Left ventricle myocardium superior (tissue), 1 donor: Measurements from ENCODE around the gene RPF1. TPM values are rescaled to one million over a fixed set of nuclear protein-coding genes. Genes with fewer than 3 reads are reported as not detected.
"Not testable (repeated sequence)": the region's sequence is repeated elsewhere in the genome, so short reads cannot be mapped to it uniquely, and the experiment has no call there.

Experiments
- ATAC-seq: fragments of 200-7000 bp; cut with Tn5 transposase; one replicate; pipeline ENCODE4 v1.9.1; 2020; ENCODE audit warnings: mild to moderate bottlenecking, moderate library complexity
- DNase-seq: peaks from one replicate; pipeline ENCODE4 v3.0.0-alpha.2; 2020
- intact Hi-C: fragments of 100-400 bp; cut with micrococcal nuclease; formaldehyde crosslinking; loops from one replicate; pipeline ENCODE4 v1.11.0; 2022
- total RNA-seq: library from RNA; stranded (reverse); fragmentation: NEBNext Ultra II Directional; extraction: Animal tissue kit (Norgen Biotek cat#: 25700); gene quantifications from one replicate; pipeline ENCODE4 v1.2.1, GENCODE V29; 2021
- donor health status: DM: no; HTN: yes; CAD: no; lungs with severe emphysema.

RPF1 gene
- total RNA-seq, 1 donor from 2014 or later = 35.9 TPM

- intact Hi-C loops = no loop called here
- no peak for ATAC-seq
- no peak for DNase-seq
These were observed 2.3 kb downstream of the RPF1 start for GRCh38 chr1:84481317-84481716.

- DNase-seq = no peak
- ATAC-seq = no peak
These were observed 9.0 kb downstream of the RPF1 start for GRCh38 chr1:84488107-84488506.

GRCh38 chr1:84489766-84490165, 10.7 kb downstream of the RPF1 start:
- intact Hi-C loops = no loop called here
- no peak for ATAC-seq
- DNase-seq = no peak

More at GRCh38 chr1:84488107-84488506, 9.0 kb downstream of the RPF1 start:
- intact Hi-C loops = no loop called here

DNA sequence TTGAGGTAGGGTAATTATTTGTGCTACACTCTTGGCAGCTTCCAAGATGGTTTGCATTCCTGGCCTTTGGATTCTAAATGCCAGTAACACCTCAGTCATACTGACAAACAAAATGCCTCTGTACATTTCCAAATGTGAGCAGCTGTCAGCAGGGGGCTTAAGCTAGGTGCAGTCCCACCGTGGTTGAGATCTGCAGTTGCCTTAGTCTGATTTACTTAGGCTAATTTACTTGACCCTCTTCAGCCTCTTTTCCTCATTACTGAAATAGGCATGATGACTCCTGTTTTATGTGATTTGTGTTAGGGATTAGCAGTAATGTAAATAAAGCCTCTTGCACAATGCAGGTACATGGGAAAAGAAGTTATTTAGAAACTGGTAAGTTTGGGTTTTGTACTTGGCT, 13.7 kb downstream of the RPF1 start:
- ATAC-seq (peak; percentile 83), DNase-seq (no peak)
- intact Hi-C loops = no loop called here

GRCh38 chr1:84493747-84494146, 14.7 kb downstream of the RPF1 start:
- intact Hi-C loops = no loop called here
- no peak for ATAC-seq
- DNase-seq = no peak

DNA sequence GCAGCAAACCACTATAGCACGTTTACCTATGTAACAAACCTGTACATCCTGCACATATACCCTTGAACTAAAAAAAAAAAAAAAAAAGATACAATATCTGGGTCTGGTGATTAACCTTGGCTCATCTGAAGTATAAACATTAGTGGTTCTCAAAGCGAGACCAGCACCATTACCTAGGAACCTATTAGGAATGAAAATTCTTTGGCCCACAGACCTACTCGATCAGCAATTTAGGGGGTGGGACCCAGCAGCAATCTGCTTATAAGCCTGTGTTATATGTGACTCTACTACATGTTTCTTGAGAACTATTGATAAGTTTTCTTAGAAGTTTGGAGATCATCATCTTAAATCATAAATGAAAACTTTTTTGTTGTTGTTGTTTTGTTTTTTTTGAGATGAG, 17.4 kb downstream of the RPF1 start:
- DNase-seq (no peak), ATAC-seq (no peak)
- intact Hi-C loops = no loop called here

- intact Hi-C loops = no loop called here
- ATAC-seq = no peak
- no peak for DNase-seq
These were observed 18.7 kb downstream of the RPF1 start for GRCh38 chr1:84497631-84498275.

DNA sequence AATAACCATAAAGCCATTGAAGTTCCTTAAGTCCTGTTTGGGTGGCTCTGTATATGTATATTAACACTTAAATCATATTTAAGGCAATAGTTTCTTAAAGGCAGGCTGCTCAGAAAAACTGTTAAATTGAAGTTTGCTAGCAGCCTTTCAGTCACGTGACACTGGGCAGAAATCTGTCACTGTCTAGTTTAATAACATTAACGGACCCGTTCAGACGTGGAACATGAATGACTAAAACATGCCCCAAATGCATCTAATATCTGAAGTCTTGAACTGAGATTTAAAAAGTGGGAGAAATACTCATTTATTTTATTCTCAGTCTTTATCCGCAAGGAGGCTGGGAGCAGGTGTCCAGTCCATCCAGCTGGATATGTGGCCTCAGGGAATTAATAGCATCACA, 23.9 kb downstream of the RPF1 start:
- intact Hi-C loops = no loop called here
- ATAC-seq (no peak), DNase-seq (no peak)

GRCh38 chr1:84504580-84505492, 25.8 kb downstream of the RPF1 start:
- no peak for DNase-seq
- intact Hi-C loops = no loop called here
- ATAC-seq = no peak

DNA sequence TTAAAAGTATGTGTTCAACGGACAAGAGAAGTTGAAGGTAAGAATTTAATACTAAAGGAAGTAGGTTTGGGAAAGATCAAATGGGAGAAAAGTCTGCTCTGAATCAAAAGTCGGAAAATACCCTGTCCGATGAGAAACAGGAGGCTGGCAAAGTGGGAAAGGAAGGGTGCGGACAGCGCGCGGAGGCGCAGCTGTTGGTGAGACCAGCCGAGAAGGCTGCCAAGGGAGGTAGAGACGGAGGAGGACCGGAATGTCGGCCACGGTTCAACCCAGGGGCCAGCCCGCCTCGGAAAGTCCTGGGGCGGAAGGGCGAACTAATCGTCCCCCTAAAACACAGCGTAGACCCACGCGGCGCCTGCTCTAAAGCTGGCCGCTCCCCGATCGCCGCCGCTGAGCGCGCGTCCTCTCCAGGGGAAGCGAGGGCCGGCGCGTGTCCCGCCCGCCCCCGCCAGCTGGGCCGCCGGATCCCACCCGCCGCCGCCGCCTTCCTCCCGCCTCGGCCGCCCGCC, 26.5 kb downstream of the RPF1 start:
- DNase-seq (peak; percentile 85), ATAC-seq (peak; percentile 77)
- intact Hi-C loops = no loop called here

DNA sequence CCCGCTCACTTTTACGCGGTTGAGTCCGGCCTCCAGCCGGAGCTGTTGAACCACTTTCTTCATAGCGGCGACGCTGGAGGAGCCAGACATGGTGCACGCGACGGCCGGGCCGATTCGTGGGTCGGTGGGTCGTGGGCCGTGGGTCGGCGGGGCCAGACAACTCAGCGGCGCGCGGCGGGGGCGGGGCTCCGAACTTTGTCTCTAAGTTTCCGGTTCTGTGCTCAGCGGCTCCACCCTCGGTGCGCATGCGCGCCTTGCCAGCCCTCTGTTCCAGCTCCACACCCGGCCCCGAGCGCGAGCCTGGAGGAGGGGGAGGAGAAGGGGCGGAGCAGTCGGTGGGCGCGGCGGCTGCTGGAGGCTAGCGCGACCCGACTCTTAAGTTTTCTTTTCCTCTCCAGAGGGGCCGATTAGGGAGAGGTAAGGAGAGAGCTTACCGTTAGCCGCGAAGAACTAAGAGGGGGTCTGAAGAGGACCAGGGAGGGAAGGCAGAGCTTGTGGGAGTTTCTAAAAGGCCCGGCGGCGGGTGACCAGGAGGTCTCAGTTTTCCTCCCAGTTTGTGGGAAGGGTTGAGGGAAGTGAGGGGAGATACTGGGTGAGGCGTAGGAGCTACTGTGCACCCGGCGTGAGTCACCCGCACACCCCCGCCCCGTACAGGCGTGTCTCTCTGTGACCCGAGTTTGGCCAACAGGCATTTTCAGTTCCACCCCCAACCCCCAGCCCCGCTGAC, 27.1 kb downstream of the RPF1 start, which contains the start of the genes GNG5 and SPATA1:
Gene GNG5 (minus strand): TSS at position 580 of the 727 bp plus-strand sequence. CDS start 490 bp downstream, at position 90.
Gene SPATA1 (plus strand): TSS at position 385 of the 727 bp plus-strand sequence. CDS start 9,974 bp downstream, outside the sequence.
- ATAC-seq (peak; percentile 96), DNase-seq (peak; percentile 100)
- intact Hi-C loops = no loop called here

- ATAC-seq (no peak), DNase-seq (no peak)
These were observed 27.8 kb downstream of the RPF1 start for GRCh38 chr1:84506729-84507453.

DNA sequence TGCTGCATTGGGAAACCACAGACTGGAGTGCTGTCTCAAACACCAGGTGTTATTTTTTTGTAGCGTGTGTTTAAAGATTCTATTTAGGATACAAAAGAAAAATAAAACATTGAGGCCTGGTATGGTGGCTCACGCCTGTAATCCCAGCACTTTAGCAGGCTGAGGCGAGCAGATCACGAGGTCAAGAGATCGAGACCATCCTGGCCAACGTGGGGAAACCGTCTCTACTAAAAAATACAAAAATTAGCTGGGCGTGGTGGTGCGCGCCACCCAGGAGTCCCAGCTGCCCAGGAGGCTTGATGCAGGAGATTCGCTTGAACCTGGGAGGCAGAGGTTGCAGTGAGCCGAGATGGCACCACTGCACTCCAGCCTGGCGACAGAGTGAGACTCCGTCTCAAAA, 28.8 kb downstream of the RPF1 start:
- DNase-seq, ATAC-seq, intact Hi-C loops: not testable (repeated sequence)

More at GRCh38 chr1:84506729-84507453, 27.8 kb downstream of the RPF1 start:
- intact Hi-C loops = no loop called here

DNA sequence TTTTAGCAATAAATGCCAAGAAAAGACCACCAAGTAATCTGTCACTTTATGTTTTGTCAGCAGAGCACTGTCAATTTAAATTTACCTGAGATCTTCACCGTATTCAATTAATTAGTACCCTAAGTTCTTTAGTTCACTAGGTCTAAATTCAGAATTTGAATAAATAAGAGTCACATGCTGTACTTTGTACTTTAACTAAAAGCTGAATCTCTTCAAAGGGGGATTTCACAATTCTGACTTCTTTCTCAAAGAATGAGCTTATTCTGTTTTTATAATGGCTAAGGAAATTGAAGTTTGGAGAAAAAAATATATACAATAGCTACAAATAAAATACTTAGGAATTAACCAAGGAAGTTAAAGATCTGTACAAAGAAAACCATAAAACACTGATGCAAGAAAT, 29.4 kb downstream of the RPF1 start:
- intact Hi-C loops = no loop called here
- ATAC-seq (no peak), DNase-seq (no peak)

DNA sequence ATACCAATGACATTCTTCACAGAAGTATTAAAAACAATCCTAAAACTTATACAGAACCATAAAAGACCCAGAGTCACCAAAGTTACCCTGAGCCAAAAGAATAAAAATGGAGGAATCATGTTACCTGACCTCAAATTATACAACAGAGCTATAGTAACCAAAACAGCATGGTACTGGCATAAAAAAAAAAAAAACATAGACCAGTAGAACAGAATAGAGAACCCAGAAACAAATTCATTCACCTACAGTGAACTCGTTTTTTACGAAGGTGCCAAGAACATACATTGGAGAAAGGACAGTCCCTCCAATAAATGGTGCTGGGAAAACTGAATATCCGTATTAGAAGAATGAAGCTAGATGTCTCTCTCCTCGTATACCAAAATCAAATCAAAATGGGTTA, 30.0 kb downstream of the RPF1 start:
- intact Hi-C loops = no loop called here
- DNase-seq = no peak
- ATAC-seq = no peak

DNA sequence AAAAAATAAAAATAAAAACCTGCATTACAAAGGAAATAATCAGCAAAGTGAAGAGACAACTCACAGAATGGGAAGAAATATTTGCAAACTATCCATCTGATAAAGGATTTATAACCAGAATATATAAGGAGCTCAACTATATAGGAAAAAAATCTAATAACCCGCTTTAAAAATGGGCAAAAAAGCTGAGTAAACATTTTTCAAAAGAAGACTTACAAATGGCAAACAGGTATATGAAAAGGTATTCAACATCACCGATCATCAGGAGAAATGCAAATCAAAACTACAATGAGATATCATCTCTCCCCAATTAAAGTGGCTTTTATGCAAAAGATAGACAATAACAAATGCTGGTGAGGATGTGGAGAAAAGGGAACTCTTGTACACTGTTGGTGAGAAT, 31.1 kb downstream of the RPF1 start:
- ATAC-seq (no peak), DNase-seq (no peak)
- intact Hi-C loops = no loop called here

- ATAC-seq (no peak), DNase-seq (no peak)
- intact Hi-C loops = no loop called here
These were observed 31.6 kb downstream of the RPF1 start for GRCh38 chr1:84510668-84511067.

DNA sequence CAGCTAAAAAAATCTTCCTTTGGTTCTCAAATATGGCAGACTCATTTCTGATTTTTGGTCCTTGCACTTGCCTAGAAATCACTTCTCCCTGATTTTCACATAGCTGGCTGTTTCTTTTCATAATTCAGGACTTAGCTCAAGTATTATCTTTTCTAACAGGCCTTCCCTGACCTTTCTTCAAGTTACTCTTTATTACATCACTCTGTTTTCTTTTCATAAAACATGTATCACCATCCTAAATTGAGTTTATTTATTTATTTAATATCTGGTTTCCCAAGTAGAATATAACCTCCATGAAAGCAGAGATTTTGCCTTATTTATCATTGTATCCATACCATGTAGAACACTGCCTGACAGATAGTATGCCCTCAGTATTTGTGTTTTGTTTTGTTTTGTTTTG, 45.5 kb downstream of the RPF1 start:
- no peak for ATAC-seq
- intact Hi-C loops = no loop called here
- DNase-seq = no peak

- DNase-seq = no peak
- intact Hi-C loops = no loop called here
- no peak for ATAC-seq
These were observed 46.7 kb downstream of the RPF1 start for GRCh38 chr1:84525779-84526178.
